DMS153 (cell line): ENCODE results near the gene CAMTA1.
A peak's percentile ranks its signal among the peaks of the same experiment; 100 is the strongest.
"Not testable (repeated sequence)": the region's sequence is repeated elsewhere in the genome, so short reads cannot be mapped to it uniquely, and the experiment has no call there.

Experiments used
- DNase-seq: peaks from one replicate; lab custom pipeline; 2025; lab: John Stamatoyannopoulos, UW

Gene CAMTA1

GRCh38 chr1:7781923-7782495, 996.8 kb downstream of the CAMTA1 start:
- no peak for DNase-seq

GRCh38 chr1:7783178-7783711, 998.0 kb downstream of the CAMTA1 start:
- peak; percentile 57 for DNase-seq

GRCh38 chr1:7783826-7784491, 998.7 kb downstream of the CAMTA1 start, which contains the start of gene PER3:
TSS of gene PER3 (plus strand) at chr1:7784291. CDS start at chr1:7784878, 587 bp downstream.
- DNase-seq = peak; percentile 99

GRCh38 chr1:7784492-7785071, 999.3 kb downstream of the CAMTA1 start:
- no peak for DNase-seq

- no peak for DNase-seq
These were observed 999.9 kb downstream of the CAMTA1 start for GRCh38 chr1:7785108-7785507.

GRCh38 chr1:7786795-7787194, 1001.5 kb downstream of the CAMTA1 start:
- no peak for DNase-seq

GRCh38 chr1:7789828-7790227, 1004.6 kb downstream of the CAMTA1 start:
- DNase-seq = no peak

GRCh38 chr1:7791027-7791426, 1005.8 kb downstream of the CAMTA1 start:
- not testable (repeated sequence) for DNase-seq

GRCh38 chr1:7795406-7795805, 1010.2 kb downstream of the CAMTA1 start:
- no peak for DNase-seq

GRCh38 chr1:7805460-7805859, 1020.2 kb downstream of the CAMTA1 start:
- DNase-seq = no peak

GRCh38 chr1:7808253-7808844, 1023.1 kb downstream of the CAMTA1 start:
- peak; percentile 3 for DNase-seq

GRCh38 chr1:7809742-7810141, 1024.5 kb downstream of the CAMTA1 start:
- no peak for DNase-seq

GRCh38 chr1:7810395-7810794, 1025.1 kb downstream of the CAMTA1 start:
- no peak for DNase-seq

- DNase-seq = no peak
These were observed 1026.2 kb downstream of the CAMTA1 start for GRCh38 chr1:7811476-7811875.

- DNase-seq = no peak
These were observed 1028.6 kb downstream of the CAMTA1 start for GRCh38 chr1:7813677-7814373.
